ENCODE measurements around the gene AGFG2. TPM values are rescaled to one million over a fixed set of nuclear protein-coding genes. Genes with fewer than 3 reads are reported as not detected.

AGFG2 gene
- total RNA-seq, 1 donor from 2014 or later: 27.1 TPM

GRCh38 chr7:100611983-100612729, 73.2 kb downstream of the AGFG2 start, which contains the start of gene MOSPD3:
MOSPD3 (plus strand) TSS chr7:100612540; CDS start chr7:100612792, 252 bp downstream.
- peak; percentile 99 for DNase-seq (ENCODE audit: low read depth, low spot score)

- DNase-seq (ENCODE audit: low read depth, low spot score): no peak
Measured at GRCh38 chr7:100612730-100613390, 73.9 kb downstream of the AGFG2 start.

- DNase-seq (ENCODE audit: low read depth, low spot score): no peak
Measured at GRCh38 chr7:100613412-100614175, 74.6 kb downstream of the AGFG2 start.

GRCh38 chr7:100614308-100614861, 75.4 kb downstream of the AGFG2 start:
- DNase-seq (ENCODE audit: low read depth, low spot score): no peak

Other genes with a start within 250 kb of the AGFG2 start
- gene SPDYE3, start 231.5 kb upstream of the AGFG2 start, total RNA-seq: not detected in 2 replicates
- 3.4 and 10.8 TPM in 2 replicates for gene PILRB, start 181.1 kb upstream of the AGFG2 start, total RNA-seq
- 0.13 TPM in 1 of 2 replicates, not detected in the other for gene PILRA, start 165.7 kb upstream of the AGFG2 start, total RNA-seq
- gene ZCWPW1, start 110.5 kb upstream of the AGFG2 start, total RNA-seq: 0.42 and 0.53 TPM in 2 replicates
- 48.3 and 50.6 TPM in 2 replicates for gene MEPCE, start 109.4 kb upstream of the AGFG2 start, total RNA-seq
- gene PPP1R35, start 102.7 kb upstream of the AGFG2 start, total RNA-seq: 26.1 and 30.5 TPM in 2 replicates
- 1.2 TPM in 2 replicates for gene SPACDR, start 74.9 kb upstream of the AGFG2 start, total RNA-seq
- 31.1 and 35.0 TPM in 2 replicates for gene TSC22D4, start 60.0 kb upstream of the AGFG2 start, total RNA-seq
- gene NYAP1, start 55.3 kb upstream of the AGFG2 start, total RNA-seq: 2.0 and 4.2 TPM in 2 replicates
- gene SAP25, start 34.7 kb downstream of the AGFG2 start, total RNA-seq: 0.11 TPM in 1 of 2 replicates, not detected in the other
- gene LRCH4, start 46.9 kb downstream of the AGFG2 start, total RNA-seq: 7.3 and 9.6 TPM in 2 replicates
- gene FBXO24, start 47.1 kb downstream of the AGFG2 start, total RNA-seq: 0.07 and 0.74 TPM in 2 replicates
- gene PCOLCE, start 63.2 kb downstream of the AGFG2 start, total RNA-seq: 0.35 and 0.53 TPM in 2 replicates
- 4.3 and 4.6 TPM in 2 replicates for gene MOSPD3, start 73.3 kb downstream of the AGFG2 start, total RNA-seq
- 0.33 and 0.85 TPM in 2 replicates for gene TFR2, start 102.3 kb downstream of the AGFG2 start, total RNA-seq
- gene ACTL6B, start 117.2 kb downstream of the AGFG2 start, total RNA-seq: not detected in 2 replicates
- gene GNB2, start 134.5 kb downstream of the AGFG2 start, total RNA-seq: 90.3 and 115 TPM in 2 replicates
- gene GIGYF1, start 155.0 kb downstream of the AGFG2 start, total RNA-seq: 15.8 TPM in 2 replicates
- 54.5 and 54.6 TPM in 2 replicates for gene POP7, start 166.9 kb downstream of the AGFG2 start, total RNA-seq
- not detected in 2 replicates for gene EPO, start 181.3 kb downstream of the AGFG2 start, total RNA-seq
- gene ZAN, start 194.4 kb downstream of the AGFG2 start, total RNA-seq: not detected in 2 replicates